Naive B cell (primary cell): ENCODE data around the gene CPB2. TPM values are rescaled to one million over a fixed set of nuclear protein-coding genes. Genes with fewer than 3 reads are reported as not detected.

Experiments used
- ATAC-seq, 2 donors: fragments of 150-1000 bp; cut with Tn5 transposase; 2 replicates each; pipeline ENCODE4 v1.10.0; 2021; ENCODE audit warnings: low read depth in 2 of 2, mild to moderate bottlenecking in 2 of 2, moderate library complexity in 2 of 2
- DNase-seq: peaks from one replicate; pipeline ENCODE4 v3.0.0; 2022
- H3K27ac Mint-ChIP-seq, 6 donors: one replicate each; pipeline ENCODE4 v1.8.0; 2020 to 2022; ENCODE audit warnings: mild to moderate bottlenecking in 6 of 6, mixed read lengths in 6 of 6, moderate library complexity in 5 of 6, inconsistent platforms in 2 of 6
- H3K27me3 Mint-ChIP-seq, 3 donors: one replicate each; pipeline ENCODE4 v1.8.0; 2021 to 2022; ENCODE audit warnings: mixed read lengths in 3 of 3, mild to moderate bottlenecking in 1 of 3
- H3K36me3 Mint-ChIP-seq, 2 donors: one replicate each; pipeline ENCODE4 v1.8.0; 2020 to 2022; ENCODE audit warnings: mixed read lengths in 2 of 2, inconsistent platforms in 1 of 2, mild to moderate bottlenecking in 1 of 2
- H3K4me1 Mint-ChIP-seq, 3 donors: one replicate each; pipeline ENCODE4 v1.8.0; 2020 to 2022; ENCODE audit warnings: mixed read lengths in 3 of 3, inconsistent platforms in 1 of 3, mild to moderate bottlenecking in 1 of 3, moderate library complexity in 1 of 3
- H3K4me3 Mint-ChIP-seq, 8 donors: one replicate each; pipeline ENCODE4 v1.8.0; 2020 to 2022; ENCODE audit warnings: mild to moderate bottlenecking in 8 of 8, mixed read lengths in 8 of 8, moderate library complexity in 8 of 8, inconsistent platforms in 2 of 8
- H3K9me3 Mint-ChIP-seq, 7 donors: one replicate each; pipeline ENCODE4 v1.8.0; 2020 to 2022; ENCODE audit warnings: mixed read lengths in 7 of 7, mild to moderate bottlenecking in 5 of 7, inconsistent platforms in 2 of 7, moderate library complexity in 1 of 7
- polyA plus RNA-seq, 6 donors: library from polyadenylated mRNA; unstranded; fragments of 300-500 nt; fragmentation: Illumina TruSeq; gene quantifications; one replicate each; pipeline ENCODE4 v1.2.3, GENCODE V29; 2021; ENCODE audit warnings: low read depth in 6 of 6

CPB2 gene
- polyA plus RNA-seq, 6 donors from 2014 or later = 0.20 TPM; not detected in 5

DNA sequence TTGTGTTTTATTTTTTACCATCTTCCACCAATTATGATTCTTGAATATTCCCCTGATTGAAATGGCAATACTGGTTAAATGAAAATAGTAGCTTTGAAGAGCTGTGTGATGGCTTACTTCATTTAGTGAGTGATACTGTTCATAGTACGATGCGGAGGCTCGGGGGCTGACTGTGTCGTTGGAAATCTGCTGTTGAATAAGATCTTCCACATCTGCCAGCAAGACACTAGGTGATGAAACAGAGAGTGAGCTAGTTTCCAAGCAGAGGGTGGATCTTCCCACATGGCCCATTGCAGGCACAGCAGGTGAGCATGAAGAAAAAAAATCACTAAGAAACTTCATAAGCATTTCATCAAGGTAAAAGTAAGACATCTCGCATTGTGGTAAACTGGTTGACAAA is 22.5 kb downstream of the CPB2 start:
- ATAC-seq = no peak

DNA sequence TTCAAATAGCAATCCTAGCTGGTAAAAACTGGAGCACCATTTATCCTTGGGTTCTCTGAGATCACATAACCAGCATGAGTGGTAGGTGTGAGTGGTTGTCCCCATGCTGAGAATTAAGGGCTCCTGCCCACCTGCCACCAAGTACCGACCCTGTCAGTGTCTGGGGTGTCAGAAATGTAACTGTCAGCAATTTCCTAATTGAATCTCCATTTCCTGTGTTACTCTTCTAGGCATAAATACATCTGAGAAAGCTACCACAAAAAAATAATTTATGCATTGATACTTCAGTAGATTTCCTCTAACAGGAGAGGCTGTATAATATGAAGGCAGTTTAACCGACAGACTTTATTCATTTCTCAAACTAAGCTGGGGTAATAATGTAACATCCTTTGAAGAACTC is 25.1 kb downstream of the CPB2 start:
- H3K9me3 Mint-ChIP-seq = peaks cover 0 to 3% (median 0%) of the 10 kb centered on the region in 7 donors
- no peaks in the 10 kb centered on the region for H3K4me1 Mint-ChIP-seq
- no peak for DNase-seq
- H3K27ac Mint-ChIP-seq = no peak overlapping the region
- no peak for ATAC-seq
- no peak overlapping the region for H3K4me3 Mint-ChIP-seq
- no peaks in the 10 kb centered on the region for H3K36me3 Mint-ChIP-seq
- H3K27me3 Mint-ChIP-seq = peaks cover 0 to 3% (median 0%) of the 10 kb centered on the region in 3 donors

More for the DNA sequence above, 22.5 kb downstream of the CPB2 start:
- no peaks in the 10 kb centered on the region for H3K4me1 Mint-ChIP-seq
- no peak overlapping the region for H3K4me3 Mint-ChIP-seq
- no peak for DNase-seq
- no peaks in the 10 kb centered on the region for H3K27me3 Mint-ChIP-seq
- no peaks in the 10 kb centered on the region for H3K9me3 Mint-ChIP-seq
- H3K27ac Mint-ChIP-seq = no peak overlapping the region
- H3K36me3 Mint-ChIP-seq = no peaks in the 10 kb centered on the region

DNA sequence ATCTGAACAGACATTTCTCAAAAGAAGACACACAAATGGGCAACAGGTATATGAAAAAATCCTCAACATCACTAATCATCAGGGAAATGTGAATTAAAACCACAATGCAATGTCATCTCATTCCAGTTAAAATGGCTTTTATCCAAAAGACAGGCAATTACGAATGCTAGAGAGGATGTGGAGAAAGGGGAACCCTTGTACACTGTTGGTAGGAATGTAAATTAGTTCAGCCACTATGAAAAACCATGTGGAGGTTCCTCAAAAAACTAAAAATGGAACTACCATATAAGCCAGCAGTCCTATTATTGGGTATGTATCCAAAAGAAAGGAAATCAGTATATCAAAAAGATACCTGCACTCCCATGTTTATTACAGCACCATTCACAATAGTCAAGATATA is 27.6 kb downstream of the CPB2 start:
- Mint-ChIP-seq H3K27ac (no peak overlapping the region), H3K4me3 (no peak overlapping the region), H3K27me3 (peaks cover 0 to 7% (median 0%) of the 10 kb centered on the region in 3 donors), H3K4me1 (no peaks in the 10 kb centered on the region), H3K9me3 (peaks cover 0 to 3% (median 0%) of the 10 kb centered on the region in 7 donors), H3K36me3 (no peaks in the 10 kb centered on the region)
- DNase-seq (no peak), ATAC-seq (no peak)

DNA sequence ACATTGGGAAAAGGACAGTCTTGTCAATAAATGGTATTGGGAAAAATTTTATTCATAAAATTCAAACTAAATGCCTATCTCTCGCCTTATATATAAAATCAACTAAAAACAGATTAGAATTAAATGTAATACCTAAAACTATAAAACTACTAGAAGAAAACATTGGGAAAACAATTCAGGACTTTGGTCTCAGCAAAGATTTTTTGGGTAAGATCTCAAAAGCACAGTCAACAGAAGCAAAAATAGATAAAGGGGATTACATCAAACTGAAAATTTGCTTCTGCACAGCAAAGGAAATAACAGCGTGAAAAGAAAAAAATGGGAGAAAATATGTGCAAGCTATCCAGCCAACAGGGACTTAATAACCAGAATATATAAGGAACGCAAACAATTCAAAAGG is 28.0 kb downstream of the CPB2 start:
- H3K4me1 Mint-ChIP-seq = no peaks in the 10 kb centered on the region
- H3K27ac Mint-ChIP-seq = no peak overlapping the region
- peaks cover 0 to 7% (median 0%) of the 10 kb centered on the region in 3 donors for H3K27me3 Mint-ChIP-seq
- DNase-seq (no peak), ATAC-seq (no peak)
- no peaks in the 10 kb centered on the region for H3K36me3 Mint-ChIP-seq
- no peak overlapping the region for H3K4me3 Mint-ChIP-seq
- peaks cover 0 to 3% (median 0%) of the 10 kb centered on the region in 7 donors for H3K9me3 Mint-ChIP-seq

DNA sequence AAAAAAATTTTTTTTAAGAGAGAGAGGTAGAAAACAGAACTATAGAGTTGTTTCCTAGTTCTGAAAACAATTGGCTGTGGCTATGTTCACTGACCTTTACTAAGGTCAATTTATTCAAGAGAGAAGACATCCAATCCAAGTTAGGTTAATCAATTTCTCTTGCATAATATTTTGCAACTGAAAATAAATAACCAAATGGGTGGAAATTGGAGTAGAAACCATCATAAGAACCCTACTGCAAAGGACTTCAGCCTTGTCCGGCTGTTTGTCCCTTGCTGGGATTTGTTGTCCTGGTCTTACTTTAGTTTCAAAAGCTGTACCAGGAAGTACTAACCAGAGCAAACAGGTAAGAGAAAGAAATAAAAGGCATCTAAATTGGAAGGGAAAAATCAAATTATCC is 29.0 kb downstream of the CPB2 start:
- Mint-ChIP-seq H3K4me1 (no peaks in the 10 kb centered on the region), H3K9me3 (peaks cover 0 to 3% (median 0%) of the 10 kb centered on the region in 7 donors), H3K27ac (no peak overlapping the region), H3K27me3 (peaks cover 0 to 7% (median 6%) of the 10 kb centered on the region in 3 donors), H3K4me3 (no peak overlapping the region), H3K36me3 (no peaks in the 10 kb centered on the region)
- DNase-seq (no peak), ATAC-seq (no peak)

DNA sequence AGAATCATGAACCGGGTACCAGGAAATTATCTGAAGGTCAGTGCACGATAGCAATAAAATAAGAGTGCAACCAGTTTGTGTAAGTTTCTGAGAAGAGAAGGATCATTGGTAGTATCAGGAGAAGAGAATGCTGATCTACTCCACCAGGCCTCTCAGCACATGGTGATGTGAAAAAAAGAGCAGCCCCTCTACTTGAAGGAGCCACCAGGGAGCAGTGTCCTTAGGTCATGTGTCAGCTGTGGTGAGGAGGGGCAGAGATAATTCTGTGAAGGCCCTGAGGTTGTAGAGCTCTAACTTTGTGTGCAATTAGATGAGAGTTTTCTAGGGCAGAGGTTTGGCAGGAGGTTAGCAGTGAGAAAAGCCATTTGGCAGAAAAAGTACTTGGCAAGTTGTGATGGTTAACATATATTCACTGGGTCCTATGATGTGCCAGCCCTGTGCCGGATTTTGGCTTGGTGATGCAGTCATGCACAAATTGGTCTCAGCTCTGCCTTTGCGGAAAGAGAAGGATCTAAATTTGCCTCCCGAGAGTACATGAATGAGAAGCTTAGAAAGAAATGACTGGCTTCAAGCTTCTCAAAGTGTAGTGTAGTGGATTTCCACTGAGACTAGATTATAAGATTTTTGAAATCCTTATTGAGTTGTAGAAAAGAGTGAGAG is 33.1 kb downstream of the CPB2 start:
- no peak for DNase-seq
- no peaks in the 10 kb centered on the region for H3K4me1 Mint-ChIP-seq
- H3K4me3 Mint-ChIP-seq = no peak overlapping the region
- no peak for ATAC-seq
- peaks cover 0 to 8% (median 7%) of the 10 kb centered on the region in 3 donors for H3K27me3 Mint-ChIP-seq
- H3K36me3 Mint-ChIP-seq = no peaks in the 10 kb centered on the region
- peak overlapping the region in 1 of 6 donors; percentile 23 for H3K27ac Mint-ChIP-seq
- peaks cover 0 to 2% (median 0%) of the 10 kb centered on the region in 7 donors for H3K9me3 Mint-ChIP-seq

DNA sequence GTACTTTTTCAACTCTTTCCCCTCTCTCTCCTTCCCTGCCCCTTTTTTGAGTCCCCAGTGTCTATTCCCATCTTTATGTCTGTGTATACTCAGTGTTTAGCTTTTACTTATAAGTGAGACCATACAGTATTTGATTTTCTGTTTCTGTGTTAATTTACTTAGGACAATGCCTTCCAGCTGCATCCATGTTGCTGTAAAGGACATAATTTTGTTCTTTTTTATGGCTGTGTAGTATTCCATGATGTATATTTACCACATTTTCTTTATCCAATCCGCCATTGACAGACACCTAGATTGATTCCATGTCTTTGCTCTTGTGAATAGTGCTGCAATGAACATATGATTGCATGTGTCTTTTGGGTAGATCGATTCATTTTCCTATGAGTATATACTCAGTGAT is 41.5 kb downstream of the CPB2 start:
- Mint-ChIP-seq H3K9me3 (peaks cover 0 to 6% (median 3%) of the 10 kb centered on the region in 7 donors), H3K4me3 (no peak overlapping the region), H3K4me1 (no peaks in the 10 kb centered on the region), H3K36me3 (no peaks in the 10 kb centered on the region), H3K27me3 (no peaks in the 10 kb centered on the region), H3K27ac (no peak overlapping the region)
- DNase-seq (no peak), ATAC-seq (no peak)

DNA sequence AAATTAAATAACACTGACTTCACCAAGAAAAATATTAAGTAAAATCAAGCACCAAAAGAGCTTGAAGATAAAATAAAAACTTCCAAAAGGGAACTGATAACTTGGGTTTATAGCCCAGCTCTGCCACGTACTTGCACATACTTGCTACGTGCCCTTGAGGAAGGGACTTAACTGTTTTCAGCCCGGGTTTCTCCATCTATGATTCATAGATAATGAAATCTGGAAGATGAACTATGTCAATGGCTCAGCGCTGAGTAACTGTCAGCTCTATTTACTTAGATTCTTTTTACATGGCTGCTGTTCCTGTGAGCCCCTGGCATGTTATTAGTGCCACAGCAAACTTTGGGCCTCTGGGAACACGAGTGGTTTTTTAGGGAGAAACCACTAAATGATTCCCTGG is 42.6 kb downstream of the CPB2 start:
- Mint-ChIP-seq H3K36me3 (no peaks in the 10 kb centered on the region), H3K9me3 (peaks cover 0 to 6% (median 3%) of the 10 kb centered on the region in 7 donors), H3K27me3 (no peaks in the 10 kb centered on the region), H3K4me1 (no peaks in the 10 kb centered on the region), H3K4me3 (no peak overlapping the region), H3K27ac (no peak overlapping the region)
- no peak for DNase-seq
- ATAC-seq = no peak

DNA sequence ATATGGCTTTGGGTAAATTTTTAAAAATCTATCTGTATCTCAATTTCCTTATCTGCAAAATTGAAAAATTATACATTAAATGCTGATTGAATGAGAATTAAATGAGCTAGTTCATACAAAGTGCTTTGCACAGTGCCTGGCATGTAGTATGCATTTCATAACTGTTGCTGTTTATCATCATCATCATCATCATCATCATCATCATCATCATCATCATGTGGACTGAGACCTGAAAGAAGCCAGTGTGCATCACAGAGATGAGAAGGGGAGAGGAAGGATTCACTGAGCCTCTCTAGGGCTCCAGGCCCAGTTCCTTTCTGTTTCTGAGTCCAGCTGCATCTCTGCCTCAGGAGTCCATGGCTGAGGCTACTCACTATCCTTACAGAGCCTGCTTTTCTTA is 45.4 kb downstream of the CPB2 start:
- Mint-ChIP-seq H3K4me1 (no peaks in the 10 kb centered on the region), H3K36me3 (peaks cover 0 to 4% of the 10 kb centered on the region in 2 donors), H3K4me3 (no peak overlapping the region), H3K9me3 (peaks cover 0 to 6% (median 3%) of the 10 kb centered on the region in 7 donors), H3K27ac (no peak overlapping the region), H3K27me3 (peaks cover 11 to 12% (median 12%) of the 10 kb centered on the region in 3 donors)
- ATAC-seq (no peak), DNase-seq (no peak)

DNA sequence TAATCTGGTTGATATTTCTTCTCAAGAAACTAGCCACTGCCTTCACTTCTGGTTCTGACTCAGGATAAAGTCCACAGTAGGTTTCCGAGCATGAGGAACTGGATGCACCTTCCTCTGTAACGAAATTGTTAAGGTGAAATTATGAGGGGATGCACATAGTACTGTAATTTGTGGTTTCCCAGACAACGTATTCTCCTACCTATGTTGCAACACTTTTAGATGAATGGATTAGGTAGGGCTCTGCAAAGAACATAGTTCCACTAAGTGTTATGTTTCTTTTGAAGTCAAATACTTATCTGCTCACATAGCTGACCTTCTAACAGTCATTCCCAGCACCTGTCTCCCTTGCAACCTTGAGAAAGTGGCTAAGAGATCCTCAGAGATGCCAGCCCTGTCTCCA is 46.6 kb downstream of the CPB2 start:
- H3K27me3 Mint-ChIP-seq = peaks cover 11 to 12% (median 12%) of the 10 kb centered on the region in 3 donors
- H3K4me3 Mint-ChIP-seq = no peak overlapping the region
- no peak for DNase-seq
- H3K9me3 Mint-ChIP-seq = peaks cover 0 to 3% (median under 1%) of the 10 kb centered on the region in 7 donors
- no peak for ATAC-seq
- H3K4me1 Mint-ChIP-seq = peaks cover 0 to 4% (median 3%) of the 10 kb centered on the region in 3 donors
- no peak overlapping the region for H3K27ac Mint-ChIP-seq
- H3K36me3 Mint-ChIP-seq = peaks cover 0 to 4% of the 10 kb centered on the region in 2 donors

DNA sequence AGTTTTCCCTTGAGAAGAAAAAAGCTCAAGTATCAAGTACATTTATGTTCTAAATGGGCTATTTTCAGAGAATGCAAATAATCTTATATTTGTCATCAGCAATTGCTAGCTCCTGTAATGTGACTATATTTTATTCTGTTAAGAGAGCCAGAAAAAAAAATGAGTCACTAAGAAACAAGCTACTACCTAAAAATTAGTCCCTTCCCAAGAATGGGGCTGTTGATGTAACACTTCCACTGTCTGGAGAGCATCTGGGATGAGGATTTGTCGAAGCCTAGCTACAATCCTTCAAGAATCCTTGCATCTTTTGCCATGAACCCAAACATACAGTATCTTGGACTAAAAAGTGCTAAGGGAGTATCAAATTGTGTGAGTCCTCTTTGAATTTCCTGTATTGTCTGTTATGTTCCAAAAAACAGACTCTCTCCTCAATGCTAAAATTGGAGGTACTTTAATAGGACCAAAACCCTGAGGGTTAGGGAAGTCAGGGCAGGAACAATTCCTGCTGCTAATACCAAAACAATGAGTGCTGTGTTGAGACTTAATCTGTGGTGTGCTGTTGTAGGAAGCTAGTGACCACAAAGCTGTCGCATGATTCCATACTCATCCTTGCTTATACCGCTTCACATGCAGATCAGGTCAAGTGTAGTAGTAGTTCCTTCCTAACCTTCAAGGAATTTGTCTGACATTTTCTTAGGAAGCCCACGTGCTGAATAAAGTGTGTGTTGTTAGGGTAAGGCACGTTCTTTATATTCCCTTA is 47.4 kb downstream of the CPB2 start:
- peaks cover 0 to 4% of the 10 kb centered on the region in 2 donors for H3K36me3 Mint-ChIP-seq
- H3K4me1 Mint-ChIP-seq = peaks cover 5 to 11% (median 7%) of the 10 kb centered on the region in 3 donors
- H3K4me3 Mint-ChIP-seq = no peak overlapping the region
- H3K27ac Mint-ChIP-seq = no peak overlapping the region
- ATAC-seq (no peak), DNase-seq (no peak)
- H3K27me3 Mint-ChIP-seq = peaks cover 11 to 12% (median 12%) of the 10 kb centered on the region in 3 donors
- no peaks in the 10 kb centered on the region for H3K9me3 Mint-ChIP-seq

DNA sequence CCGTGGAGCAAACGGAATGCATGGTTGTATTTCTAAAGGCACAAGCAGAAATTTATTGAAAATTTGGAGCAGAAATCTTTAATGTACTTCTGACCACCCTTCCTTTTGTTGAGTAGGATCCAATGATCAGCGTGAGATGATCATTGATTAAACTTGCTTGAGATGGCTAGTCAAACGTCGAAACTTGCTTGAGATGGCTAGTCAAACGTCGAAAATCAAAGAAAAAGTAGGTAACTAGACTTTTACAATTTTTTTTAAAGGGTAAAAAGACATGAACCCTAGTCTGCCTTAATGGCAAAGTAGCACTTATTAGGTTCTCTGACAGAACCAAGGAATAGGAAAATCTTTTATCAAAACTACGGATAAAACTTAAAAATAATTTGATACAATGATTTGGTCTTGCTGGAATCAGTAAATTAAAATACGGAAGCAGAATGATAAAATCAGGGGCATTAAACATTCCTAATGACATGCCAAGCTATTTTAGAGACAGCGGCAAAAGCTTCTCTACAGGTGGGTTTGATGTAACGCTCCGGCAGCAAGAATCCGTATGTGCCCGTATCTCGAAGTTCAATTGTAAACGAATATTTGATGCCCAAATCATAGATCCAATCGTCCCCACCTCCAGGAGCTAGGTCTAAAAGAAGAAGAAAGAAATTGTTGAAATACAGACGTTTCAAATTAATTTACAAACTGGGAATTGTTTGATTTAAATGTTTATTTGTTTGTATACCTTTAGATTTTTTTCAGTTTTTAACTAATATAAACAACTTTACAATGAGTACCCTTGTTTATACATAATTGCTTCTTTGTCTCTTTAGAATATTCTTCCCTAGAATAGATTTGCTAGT is 51.4 kb downstream of the CPB2 start:
- ATAC-seq (no peak), DNase-seq (no peak)
- Mint-ChIP-seq H3K27me3 (peaks cover 11 to 12% (median 12%) of the 10 kb centered on the region in 3 donors), H3K9me3 (no peaks in the 10 kb centered on the region), H3K4me1 (peaks cover 17 to 37% (median 21%) of the 10 kb centered on the region in 3 donors), H3K4me3 (peak overlapping the region; percentile 90 to 99 (median 96)), H3K36me3 (peaks cover 0 to 4% of the 10 kb centered on the region in 2 donors), H3K27ac (peak overlapping the region; percentile 95 to 99 (median 98))
